HG02885 (cell line): ENCODE results near the gene BCL11A.

ENCODE experiments used
- ATAC-seq: cut with Tn5 transposase; IDR thresholded peaks from one replicate; pipeline ENCODE4 v1.9.1; 2021; ENCODE audit warnings: mild to moderate bottlenecking; ENCODE audit not compliant: unreplicated experiment, poor library complexity

Gene BCL11A

DNA sequence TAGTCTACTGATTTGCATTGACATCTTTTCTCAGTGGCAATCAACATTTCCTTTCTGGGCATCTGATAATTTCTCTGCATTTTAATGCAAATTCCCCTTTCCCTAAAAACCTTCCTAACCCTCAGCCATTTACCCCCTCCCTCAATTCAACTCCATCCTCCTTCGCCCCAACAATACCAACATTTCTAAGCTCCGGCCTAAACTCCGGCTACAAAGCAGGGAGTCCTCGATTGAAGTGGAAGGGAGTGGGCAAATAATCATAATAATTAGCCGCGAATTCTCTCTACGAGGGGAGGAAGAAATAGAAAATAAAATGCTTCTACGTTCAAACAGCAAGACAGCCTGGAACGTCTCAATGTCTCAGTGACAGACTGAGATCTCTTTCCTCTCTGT, 4.6 kb downstream of the BCL11A start:
- no peak for ATAC-seq

DNA sequence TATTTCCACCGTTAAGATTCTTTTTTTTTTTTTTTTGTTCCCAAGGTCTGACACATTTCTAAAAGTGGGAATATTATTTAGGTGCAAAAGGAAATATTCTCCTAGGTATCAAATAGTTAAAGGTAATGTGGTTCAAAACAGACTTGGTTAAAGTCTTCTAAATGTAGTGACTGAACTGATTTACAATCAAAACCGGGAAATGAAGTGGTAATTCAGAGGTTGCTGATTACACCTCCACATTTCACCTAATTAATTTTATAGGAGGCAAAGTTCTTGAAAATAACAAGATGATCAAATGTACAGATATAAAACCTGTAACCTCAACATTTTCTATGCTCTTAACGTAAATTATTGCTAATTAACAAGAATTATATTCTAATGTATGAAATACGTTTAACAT, 5.1 kb downstream of the BCL11A start:
- no peak for ATAC-seq

DNA sequence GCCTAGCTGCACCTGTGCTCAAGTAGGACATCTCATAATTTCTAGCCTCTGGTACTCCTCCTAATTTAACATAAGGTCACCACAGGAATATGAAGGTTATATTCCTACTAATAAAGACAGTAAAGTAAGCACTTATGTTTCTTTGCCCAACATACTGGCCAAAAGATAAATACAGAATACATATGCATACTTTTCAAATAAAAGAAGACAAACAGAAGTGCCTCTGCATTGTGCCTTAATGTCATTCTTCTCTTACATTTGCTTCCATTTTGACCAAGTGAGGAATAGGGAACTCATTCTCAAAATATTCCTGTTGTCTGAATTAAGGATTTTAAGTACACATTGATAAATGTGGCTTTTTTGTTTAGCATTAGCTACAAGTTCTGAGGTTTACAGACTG, 5.6 kb downstream of the BCL11A start:
- no peak for ATAC-seq

DNA sequence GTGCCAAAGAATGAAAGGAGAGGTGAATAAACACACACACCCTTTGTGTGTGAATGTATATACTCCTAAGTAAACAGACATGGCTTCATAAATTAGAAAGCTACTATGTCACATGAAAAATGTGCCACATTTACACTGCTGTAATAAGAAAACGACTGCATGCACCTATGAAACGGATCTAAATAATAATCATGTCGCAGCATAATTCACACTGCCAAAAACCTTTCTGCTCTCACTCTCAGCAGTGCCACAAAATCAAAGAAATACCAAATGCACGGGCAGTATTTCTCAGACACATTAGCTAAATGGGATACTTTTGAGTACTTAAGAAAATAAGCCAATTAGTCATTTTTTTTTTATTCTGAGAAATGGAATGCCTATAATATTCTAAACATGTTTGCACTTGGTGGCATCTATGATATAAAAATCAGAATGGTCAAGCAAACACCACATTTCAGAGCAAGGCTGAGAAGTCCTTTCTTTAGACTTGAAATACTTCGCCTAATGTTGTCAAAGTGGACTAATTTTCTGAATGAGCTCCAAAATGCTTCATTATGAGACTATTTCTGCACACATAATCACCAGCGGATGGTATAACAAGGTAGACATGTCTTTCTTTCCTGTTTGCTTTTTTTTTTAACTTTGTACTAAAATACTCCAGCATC, 6.6 kb downstream of the BCL11A start:
- ATAC-seq, result no peak

DNA sequence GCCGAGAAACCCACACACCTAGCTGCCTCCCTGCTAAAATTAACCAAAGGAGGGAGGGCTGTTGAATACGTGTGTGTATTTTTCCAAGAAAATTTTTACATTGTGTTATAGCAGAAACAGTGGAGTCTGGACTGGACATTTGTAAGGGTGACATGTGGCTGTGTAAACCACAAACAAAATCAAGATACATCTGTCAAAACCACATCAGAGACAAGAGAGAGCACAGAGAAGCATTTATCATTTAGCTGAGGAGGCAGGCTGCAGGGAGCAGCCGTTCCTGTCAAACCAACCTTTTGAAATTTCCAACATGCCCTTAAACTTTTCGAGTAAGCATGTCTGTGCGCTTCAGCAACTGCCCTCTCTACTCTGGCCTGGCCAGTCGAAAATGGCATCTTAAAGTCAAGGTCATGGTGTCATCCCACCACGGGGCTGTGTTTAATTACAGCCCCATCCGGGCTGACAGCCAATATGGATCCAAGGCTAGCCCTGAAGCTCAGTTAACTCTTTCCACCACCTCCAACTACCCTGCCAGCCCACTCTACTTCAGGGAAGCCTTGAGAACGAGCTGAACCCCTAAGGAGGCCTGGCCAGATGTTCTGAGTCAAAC, 8.4 kb downstream of the BCL11A start:
- peak; percentile 45 for ATAC-seq

DNA sequence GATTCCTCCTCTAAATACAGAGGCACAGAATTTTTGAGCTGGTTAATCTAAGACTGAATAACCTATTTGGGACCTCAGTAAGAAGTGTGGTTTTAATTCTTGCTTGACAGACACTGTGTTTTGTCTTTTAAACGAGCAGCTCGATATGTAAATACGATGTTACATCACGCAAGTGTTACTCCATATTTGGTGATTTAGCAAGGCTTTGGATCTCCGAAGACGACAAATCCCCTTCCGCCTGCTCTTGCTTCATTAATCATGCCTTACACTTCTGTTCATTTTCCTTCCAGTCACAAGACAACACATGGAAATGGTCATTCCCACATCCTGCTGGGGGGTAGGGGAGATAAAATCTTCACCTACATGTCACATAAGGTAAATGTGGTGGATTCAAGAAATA, 9.4 kb downstream of the BCL11A start:
- ATAC-seq, result no peak

DNA sequence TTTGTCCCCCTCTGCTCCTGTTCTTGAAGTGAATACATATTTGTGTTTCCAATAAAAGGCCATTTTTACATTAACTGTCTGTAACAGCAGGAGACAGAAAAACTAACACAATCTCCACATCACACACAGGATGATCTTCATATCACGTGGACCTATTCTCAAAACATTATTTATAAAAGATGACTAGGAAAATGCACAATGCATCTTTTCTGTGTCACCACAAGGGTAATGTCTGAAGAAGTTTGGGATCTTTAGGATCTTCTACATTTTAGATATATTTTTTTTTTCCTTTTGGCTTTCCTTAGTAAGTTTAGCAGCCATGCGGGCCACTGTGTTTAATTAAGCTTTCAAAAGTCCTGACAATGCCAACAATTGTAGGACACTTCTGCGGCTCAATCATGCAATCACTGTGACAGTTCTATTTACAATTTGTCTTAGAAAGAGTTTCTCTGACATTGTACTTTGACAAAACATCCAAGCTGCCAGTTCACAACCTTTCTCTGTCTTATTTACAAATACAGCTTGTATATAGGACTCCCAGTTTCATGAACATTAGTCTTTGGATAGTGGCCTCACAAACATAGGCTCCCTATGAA, 12.3 kb downstream of the BCL11A start:
- ATAC-seq, result no peak

DNA sequence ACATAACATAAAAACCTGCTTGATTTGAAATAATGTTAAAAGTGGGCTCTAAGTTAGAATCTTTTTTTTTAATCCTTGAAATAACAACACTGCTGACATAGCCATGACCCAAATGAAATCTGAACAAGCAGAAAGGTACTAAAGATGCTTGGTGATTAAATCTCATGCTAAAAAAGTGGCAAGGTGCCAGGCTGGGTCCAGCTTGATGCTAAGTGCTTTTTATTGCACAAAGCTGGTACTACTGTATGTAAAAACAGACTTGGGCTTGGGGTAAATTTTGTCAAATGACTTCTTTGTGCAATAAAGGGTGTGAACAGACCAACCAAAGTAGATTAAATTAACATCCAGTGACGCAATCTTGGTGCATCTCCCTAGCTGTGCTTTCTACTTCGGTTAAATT, 13.4 kb downstream of the BCL11A start:
- ATAC-seq, result no peak

DNA sequence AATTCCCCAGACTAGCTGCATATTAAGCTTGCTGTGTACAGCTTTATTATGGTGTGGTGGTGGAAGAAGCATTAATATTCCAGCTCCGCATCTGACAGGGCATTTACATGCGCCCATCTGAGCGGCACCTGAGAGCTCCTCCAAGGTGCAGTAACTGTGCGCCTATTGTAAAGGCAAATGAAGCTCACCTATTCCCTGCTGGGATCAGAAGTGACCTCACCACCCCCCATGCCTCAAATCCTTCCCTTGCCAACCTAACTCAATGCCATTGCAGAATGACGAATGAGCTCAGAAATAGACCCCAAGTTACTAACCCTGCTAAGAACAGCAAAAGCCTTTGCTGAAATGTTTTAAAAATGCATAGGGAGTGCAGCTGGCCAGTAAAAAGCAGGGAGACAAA, 14.3 kb downstream of the BCL11A start:
- ATAC-seq, result no peak

DNA sequence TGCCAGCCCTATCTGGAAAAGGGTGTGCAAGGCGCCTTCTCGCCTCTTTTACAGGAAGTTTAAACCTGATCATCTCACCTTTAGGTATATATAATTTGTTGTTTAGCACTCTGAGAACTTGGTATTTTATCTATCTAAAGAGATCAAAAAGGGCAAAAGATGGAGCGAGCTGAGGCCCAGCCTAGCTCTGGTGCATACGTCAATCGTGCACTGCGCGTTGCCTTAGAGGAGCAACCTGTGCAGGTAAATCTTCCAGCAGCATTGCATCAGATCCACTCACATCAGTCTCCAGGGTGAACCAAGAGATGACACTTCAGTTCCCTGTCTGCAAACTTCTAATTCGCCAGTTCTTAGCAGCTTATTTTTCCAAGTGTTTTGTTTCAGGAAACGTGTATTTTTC, 15.4 kb downstream of the BCL11A start:
- no peak for ATAC-seq

DNA sequence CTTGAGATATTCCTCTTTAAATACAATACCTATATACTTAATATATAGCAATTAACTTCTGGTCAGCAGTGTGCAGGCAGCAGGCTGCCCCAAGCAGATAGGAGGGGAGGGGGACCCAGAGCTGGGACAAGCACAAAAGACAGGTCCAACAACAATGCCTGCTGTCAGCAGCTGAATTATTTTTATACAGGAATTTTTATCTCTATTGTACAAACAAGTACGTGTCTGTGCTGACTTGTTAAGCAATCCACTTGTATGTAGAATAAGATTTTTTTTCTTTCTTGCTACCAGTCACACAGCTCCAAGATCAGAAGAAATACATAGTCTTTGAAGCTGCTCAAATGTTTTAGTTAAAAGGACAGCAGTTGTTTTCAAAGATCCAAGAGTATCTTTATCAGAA, 16.7 kb downstream of the BCL11A start:
- no peak for ATAC-seq

DNA sequence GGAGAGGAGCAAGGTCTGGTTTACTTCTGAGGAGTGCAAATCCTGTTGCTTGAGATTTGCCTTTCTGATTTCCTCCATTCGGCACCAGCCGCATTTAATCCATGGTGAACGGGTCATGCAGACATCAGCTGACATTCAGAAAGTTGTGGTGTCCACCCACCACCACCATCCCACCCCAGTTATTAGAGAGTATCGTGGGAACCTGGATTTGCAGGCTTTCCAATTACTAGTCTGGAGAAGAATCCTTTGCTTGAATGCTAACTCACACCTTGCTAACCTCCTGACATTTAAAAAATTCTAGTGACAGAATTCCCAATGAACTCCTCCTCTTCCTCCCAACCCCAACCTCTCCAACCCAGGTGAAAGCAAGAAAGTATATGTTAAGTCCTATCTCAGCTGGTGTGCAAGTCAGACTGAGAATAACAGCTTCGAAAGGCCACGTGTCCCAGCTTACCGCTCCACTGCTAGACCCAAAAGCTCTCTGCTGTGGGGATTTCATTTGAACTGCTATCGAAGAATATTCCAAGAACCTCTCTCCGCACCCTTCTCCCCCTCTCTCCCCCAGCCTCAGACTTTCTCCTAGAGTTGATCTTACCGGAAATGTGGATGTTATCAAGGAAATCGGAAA, 17.7 kb downstream of the BCL11A start:
- peak; percentile 88 for ATAC-seq

DNA sequence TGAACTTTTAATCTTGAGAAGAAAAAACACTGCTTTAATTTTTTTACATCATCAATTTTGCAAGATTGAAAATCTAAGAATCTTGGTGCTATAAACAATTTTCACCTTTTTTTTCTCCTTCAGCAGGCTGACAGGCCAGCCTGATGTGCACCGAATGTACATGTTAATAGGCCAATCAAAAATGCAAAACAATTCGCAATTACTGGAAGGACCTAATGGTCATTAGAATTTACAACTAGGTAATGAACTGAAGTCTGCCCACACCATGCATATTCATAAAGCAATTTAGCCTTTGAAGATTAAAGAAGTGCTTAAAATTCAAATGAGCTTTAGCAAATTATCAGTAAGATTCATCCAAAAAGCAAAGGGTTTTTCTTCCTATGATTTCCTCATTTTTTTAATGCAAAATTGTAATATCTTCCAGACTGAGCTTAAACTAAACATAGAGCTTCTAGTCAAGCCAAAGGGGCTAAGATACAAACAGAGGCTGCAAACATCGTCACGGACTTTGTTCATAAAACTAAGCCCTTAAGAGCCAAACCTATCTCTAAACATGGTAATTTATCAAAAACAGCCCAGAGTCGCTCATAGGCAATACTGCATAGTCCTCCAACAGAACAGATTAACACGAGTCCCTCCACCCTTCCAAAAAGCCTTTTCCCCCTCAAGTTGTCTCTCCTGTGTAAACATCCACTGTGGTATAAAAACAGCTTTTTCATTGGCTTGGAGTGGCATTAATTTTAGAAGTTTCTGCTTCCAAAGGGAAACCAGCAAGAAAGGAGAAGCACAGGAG, 18.4 kb downstream of the BCL11A start:
- ATAC-seq, result no peak

DNA sequence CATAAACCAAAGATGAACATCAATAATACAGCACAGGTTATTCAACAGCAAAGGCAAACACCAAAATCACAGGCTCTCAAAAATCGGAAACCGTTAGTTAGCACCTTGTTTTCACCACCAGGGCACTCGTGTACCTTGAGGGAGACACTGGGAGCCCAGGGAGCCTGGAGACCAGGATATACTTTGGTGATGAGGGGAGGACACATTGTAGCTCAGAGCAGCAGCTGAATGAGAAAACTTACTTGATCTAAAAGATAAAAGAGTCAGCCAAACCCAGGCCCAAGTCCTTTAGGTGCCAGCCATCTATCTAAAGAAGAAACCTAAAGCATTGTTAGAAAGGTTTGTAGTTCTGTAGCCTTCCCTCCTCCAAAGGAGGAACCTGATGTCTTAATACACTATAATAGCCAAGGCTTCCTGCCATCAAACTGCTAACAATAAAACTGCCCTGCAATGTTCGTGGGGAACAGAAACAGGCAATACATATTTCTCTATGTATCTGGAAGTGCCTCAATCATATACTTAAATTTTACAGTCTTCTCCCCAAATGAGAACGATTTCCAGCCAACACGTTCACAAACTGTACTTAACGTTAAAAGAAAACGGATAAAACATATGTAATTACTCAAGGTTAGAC, 19.3 kb downstream of the BCL11A start:
- ATAC-seq, result no peak

DNA sequence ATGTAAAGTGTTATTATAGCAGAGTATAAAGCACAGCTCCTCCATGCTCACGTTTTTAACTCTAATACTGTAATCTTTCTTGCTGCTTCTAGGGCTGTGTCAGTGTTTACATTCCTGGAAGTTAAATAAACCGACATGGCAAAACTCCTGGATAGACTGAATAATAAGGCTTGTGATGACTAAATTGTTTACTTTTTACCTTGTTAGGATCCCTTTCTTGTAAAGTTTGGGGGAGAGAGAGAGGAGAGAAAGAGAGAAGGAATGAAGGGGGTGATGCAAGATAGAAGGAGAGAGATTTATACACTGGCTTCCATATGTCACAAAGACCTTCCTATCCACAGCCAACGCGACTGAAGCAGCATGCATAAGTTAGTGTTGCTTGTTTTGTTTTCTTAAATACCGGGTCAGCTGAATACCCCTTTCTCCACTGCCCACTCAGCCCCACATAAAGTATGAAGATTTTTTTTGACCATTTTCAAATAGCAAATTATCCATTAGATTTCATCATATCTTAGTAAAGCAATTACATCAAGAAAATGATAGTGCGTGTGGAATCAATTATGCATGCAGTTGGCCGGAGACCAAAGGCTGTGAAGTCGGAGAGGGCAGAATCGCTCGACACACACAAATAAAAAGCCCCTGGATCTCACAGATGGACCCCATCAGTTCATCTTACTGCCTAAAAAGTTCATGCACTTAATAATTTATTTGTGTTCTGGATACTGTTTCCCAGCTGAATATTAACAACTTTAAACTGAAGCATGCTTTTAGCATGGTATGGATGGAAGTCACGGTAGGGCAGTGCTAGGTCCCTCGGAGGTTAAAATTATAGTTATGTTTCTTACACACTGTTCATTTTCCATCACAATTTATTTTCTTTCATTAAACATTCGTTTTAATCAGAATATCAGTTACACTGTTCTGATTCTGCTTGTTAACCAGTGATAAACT, 20.1 kb downstream of the BCL11A start:
- ATAC-seq, result no peak

DNA sequence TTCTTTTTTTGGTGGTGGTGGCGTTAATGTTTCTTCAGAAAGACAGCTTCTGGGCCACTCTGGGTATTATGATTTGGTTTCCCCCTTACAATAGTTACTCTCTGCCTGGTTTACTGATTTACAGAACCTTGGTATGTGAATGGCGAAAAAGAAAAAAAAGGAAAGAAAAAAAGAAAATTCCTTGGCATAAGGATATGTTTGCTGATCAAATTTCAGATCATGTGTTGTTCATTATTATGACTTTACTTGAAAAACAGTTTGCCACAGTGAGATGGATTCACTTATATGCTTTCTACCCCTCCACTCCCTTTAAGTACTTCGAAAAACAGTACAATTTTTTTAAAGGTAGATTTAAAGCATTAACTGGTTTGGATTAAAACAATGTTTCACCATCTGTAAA, 21.0 kb downstream of the BCL11A start:
- no peak for ATAC-seq

DNA sequence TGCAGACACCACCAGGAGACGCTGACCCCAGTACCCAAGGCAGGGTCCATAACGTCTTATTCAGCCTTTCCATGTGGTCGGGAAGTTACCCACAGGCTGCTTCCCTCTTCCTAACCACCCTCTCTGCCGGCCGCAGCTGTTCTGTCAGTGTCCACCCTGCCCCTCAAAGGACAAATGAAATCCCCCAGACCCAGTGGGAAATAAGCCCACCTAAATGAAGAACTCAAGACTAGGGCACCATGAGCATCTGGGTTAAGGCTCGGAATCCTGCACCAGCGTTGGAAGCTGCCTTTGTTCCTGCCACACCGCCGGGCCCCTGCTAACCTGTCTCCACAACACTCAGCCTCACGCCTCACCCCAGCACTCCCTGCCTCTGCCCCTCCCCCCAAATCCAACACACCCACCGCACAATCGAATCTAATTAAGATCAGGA, 21.7 kb downstream of the BCL11A start:
- no peak for ATAC-seq

DNA sequence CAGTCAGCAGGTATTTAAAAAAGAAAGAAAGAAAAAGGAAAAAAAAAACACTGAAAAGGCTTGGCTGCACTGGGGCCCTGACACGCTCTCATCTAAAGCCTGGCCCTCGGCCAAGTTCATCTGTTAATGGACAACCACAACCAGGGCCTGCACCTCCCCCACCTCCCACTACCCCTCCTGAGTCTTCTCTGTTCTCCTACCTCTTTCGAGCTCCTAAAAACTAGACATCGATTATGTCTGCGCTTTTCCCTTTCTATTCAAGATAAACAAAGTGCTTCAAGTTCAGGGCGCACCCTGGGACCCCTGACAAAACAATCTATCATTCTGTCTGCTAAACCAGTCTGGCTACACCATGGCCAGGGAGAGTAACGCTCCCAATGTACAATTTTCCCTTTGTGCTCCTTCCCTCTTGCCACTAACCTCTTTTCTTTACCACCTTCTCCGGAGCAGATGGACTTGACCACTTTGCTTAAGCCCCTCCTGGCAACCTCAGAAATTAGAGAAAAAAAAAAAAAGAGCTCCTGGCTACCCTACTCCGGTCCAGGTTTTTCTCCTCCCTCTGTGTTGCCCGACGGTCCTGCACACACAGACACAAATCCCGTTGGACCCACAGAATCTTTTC, 22.7 kb downstream of the BCL11A start:
- peak; percentile 61 for ATAC-seq
